HG03439 (cell line): Measurements from ENCODE around the gene ZNF662.
"Not testable (repeated sequence)": the region's sequence is repeated elsewhere in the genome, so short reads cannot be mapped to it uniquely, and the experiment has no call there.

Source experiments
- ATAC-seq: cut with Tn5 transposase; IDR thresholded peaks from one replicate; pipeline ENCODE4 v1.9.1; 2021; ENCODE audit warnings: mild to moderate bottlenecking, moderate library complexity; ENCODE audit not compliant: unreplicated experiment

Gene ZNF662

GRCh38 chr3:42906070-42906847 lies at the start of gene ZNF662:
ZNF662 (plus strand) TSS chr3:42906142; CDS start chr3:42908115, 1,973 bp downstream.
- ATAC-seq = no peak

DNA sequence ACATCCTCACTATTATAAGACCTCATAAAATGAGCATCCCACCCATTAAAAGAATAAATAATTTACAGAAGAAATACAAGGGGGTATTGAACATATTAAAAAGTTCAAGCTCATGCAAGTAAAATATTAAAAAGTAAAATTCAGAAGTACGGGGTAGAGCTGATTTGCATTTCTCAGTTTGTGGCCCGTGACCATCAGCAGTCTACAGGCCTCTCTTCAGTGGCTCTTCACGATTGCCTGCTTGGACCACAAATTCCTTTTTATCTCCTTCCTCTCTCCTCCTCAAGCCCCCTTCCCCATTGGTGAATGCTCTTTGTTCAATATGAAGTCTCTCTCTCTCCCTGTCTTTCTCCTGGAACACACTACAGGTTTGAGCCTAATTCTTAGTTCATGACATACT lies 49.4 kb upstream of the ZNF662 start:
- no peak for ATAC-seq

DNA sequence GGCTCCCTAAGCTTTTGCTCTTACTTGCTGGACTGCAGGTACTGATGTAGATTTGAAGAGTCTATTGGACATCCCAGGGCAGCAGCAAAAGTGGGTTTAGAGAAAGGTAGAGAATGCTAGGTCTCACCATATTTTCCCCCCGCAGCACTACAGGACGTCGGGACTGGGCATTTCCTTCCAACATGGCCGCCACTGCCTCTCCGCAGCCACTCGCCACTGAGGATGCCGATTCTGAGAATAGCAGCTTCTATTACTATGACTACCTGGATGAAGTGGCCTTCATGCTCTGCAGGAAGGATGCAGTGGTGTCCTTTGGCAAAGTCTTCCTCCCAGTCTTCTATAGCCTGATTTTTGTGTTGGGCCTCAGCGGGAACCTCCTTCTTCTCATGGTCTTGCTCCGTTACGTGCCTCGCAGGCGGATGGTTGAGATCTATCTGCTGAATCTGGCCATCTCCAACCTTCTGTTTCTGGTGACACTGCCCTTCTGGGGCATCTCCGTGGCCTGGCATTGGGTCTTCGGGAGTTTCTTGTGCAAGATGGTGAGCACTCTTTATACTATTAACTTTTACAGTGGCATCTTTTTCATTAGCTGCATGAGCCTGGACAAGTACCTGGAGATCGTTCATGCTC lies 41.5 kb upstream of the ZNF662 start:
- ATAC-seq = no peak

GRCh38 chr3:42865256-42865655 lies 40.7 kb upstream of the ZNF662 start:
- ATAC-seq = no peak

- ATAC-seq = no peak
Observed at GRCh38 chr3:42867138-42867537, 38.8 kb upstream of the ZNF662 start.

DNA sequence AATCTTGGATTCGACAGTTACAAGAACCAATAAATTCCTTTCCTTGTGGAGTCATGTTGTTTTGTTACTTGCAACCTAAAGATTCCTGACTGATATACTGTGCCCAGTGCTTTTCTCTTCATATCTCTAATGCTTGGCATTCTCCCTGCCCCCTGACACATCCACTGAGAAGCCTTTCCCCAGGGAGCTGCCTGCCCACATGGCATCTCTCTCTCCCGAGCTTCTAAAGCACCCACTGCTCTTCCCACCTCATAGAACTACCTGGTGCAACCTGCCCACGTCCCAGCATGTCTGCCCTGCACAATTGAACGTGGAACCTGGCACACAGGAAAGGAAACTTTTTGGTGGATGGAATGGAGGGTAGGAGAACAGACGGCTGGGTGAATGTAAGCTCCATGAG lies 37.1 kb upstream of the ZNF662 start:
- no peak for ATAC-seq

DNA sequence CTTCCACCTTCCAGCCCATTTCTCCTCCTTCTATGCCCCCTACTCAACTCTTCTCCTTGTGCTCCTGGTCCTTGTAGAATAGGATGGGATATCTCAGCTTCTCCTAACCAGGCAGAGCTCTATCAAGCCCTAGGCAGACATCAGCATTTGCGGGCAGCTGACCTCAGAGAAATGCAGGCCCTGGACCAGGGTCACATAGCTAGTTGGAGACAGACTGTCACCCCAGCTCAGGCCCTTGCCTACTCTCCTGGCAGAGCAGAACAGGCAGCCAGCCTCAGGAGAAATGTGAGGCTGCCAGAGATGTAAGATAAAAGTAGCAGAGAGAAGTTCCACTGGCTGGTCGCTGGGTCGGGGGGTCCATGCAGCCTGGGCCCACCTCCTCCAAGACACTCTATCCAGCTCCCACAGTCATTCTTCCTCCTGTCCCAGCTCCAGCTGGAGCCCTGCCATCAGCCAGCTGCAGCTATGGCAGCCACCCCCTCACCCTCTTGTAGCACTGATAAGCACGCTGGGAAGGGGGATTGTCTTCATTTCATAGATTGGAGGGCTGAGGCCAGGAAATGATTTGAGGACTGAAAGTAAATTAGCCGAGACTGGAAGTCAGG lies 34.2 kb upstream of the ZNF662 start:
- ATAC-seq = no peak

GRCh38 chr3:42872718-42873117 lies 33.2 kb upstream of the ZNF662 start:
- ATAC-seq = no peak

DNA sequence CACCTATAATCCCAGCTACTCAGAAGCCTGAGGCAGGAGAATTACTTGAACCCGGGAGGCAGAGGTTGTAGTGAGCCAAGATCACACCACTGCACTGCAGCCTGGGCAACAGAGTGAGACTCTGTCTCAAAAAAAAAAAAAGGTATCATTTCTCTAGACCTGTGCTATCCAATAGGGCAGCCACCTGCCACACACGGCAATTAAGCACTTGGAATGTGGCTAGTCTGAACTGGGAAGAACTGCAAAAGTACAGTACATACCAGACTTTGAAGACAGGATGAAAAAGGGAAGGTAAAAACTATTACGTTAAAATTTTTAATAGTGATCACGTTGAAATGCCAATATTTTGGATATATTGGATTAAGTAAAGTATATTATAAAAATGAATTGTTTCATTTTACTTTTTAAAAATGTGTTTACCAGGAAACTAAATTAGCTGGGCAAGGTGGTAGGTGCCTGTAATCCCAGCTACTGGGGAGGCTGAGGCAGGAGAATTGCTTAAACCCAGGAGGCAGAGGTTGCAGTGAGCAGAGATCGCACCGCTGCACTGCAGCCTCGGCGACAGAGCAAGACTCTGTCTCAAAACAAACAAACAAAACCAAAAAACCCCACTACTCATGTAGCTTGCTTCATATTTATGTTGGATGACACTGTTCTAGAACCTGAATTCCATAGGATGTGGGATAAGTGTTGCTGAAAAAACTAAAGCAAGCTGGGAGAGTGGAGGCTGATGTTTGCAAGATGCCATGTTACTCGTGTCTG lies 32.5 kb upstream of the ZNF662 start:
- no peak for ATAC-seq

DNA sequence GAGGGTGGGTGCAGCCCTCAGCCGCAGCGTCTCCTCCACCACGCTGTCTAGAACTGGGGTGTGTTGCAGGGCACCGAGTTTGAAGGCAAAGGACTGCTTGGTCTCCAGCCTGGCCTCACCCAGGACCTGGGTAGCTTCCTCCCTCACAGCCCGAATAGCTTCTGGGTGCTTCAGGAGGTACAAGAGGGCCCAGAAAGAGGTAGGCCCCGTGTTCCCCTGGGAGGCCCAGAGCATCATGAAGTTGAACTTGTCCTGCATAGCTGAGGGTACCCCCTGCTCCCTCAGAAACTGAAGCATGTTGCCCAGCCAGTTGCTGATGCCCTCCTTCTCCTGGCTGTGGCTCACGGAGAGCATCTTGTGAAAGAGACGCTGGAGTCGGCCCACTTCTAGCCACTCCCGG lies 31.2 kb upstream of the ZNF662 start:
- ATAC-seq = no peak

GRCh38 chr3:42875325-42876151 lies 30.4 kb upstream of the ZNF662 start, which contains the start of gene CYP8B1:
CYP8B1 (minus strand) TSS chr3:42875879; CDS start chr3:42875816, 63 bp downstream.
- no peak for ATAC-seq

DNA sequence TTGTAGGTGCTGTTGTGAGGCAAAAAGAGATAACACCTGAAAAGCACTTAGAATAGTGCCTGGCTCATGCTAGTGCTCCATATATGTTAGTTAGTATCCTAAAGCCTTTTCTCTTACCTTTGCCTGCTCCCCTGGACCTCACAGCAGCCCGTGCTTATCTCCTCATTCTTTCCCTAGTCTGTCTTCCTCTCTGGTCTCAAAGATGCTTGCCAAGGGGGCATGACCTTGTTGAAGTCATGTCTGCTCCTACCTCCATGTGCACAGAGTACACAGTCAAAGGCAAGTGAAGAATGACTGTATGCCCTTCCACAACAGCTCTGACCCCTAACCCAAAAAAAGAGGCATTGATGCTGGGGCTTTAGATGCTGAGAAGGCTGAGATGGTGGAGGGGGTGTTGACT lies 29.5 kb upstream of the ZNF662 start:
- ATAC-seq = no peak

- ATAC-seq = no peak
Observed at GRCh38 chr3:42876940-42877720, 28.8 kb upstream of the ZNF662 start.

DNA sequence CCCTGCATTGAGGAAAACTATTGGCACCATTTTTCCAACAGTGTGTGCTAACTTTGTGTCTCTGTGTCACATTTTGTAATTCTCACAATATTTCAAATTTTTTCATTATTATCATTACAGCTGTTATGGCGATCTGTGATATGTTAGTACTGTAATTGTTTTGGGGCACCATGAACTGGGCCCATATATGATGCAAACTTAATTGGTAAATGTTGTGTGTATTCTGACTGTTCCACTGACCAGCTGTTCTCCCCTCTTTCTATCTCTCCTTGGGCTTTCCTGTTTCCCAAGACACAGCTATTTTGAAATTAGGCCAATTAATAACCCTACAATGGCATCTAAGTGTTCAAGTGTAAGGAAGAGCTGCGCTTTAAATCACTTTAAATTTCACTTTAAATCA lies 28.1 kb upstream of the ZNF662 start:
- ATAC-seq = no peak

- no peak for ATAC-seq
Observed at GRCh38 chr3:42880183-42880582, 25.8 kb upstream of the ZNF662 start.

GRCh38 chr3:42880601-42881451 lies 25.1 kb upstream of the ZNF662 start:
- ATAC-seq = peak; percentile 94

GRCh38 chr3:42883251-42883930 lies 22.6 kb upstream of the ZNF662 start:
- not testable (repeated sequence) for ATAC-seq

- no peak for ATAC-seq
Observed at GRCh38 chr3:42884324-42884723, 21.6 kb upstream of the ZNF662 start.
